Superior temporal gyrus (tissue), 1 donor: ENCODE results near the gene SH3BGR.
A peak's percentile ranks its signal among the peaks of the same experiment; 100 is the strongest.
"Not testable (repeated sequence)": the region's sequence is repeated elsewhere in the genome, so short reads cannot be mapped to it uniquely, and the experiment has no call there.

Experiments used
- DNase-seq: peaks from one replicate; pipeline ENCODE4 v3.0.0-alpha.2; 2016; ENCODE audit errors: extremely low spot score

The SH3BGR gene

GRCh38 chr21:39515684-39516472 lies 64.1 kb downstream of the SH3BGR start:
- DNase-seq, result no peak

GRCh38 chr21:39518055-39518846 lies 66.5 kb downstream of the SH3BGR start:
- peak; percentile 89 for DNase-seq

GRCh38 chr21:39518847-39519210 lies 67.1 kb downstream of the SH3BGR start:
- no peak for DNase-seq

- no peak for DNase-seq
Observed at GRCh38 chr21:39519835-39520234, 68.1 kb downstream of the SH3BGR start.

GRCh38 chr21:39523399-39523798 lies 71.6 kb downstream of the SH3BGR start:
- no peak for DNase-seq

GRCh38 chr21:39523915-39524314 lies 72.1 kb downstream of the SH3BGR start:
- DNase-seq, result no peak

GRCh38 chr21:39525129-39525528 lies 73.4 kb downstream of the SH3BGR start:
- DNase-seq, result no peak

GRCh38 chr21:39525601-39526000 lies 73.8 kb downstream of the SH3BGR start:
- DNase-seq, result no peak

- no peak for DNase-seq
Observed at GRCh38 chr21:39527067-39527595, 75.4 kb downstream of the SH3BGR start.

GRCh38 chr21:39527664-39528381 lies 76.1 kb downstream of the SH3BGR start:
- no peak for DNase-seq

GRCh38 chr21:39529026-39529425 lies 77.3 kb downstream of the SH3BGR start:
- no peak for DNase-seq

GRCh38 chr21:39531064-39531463 lies 79.3 kb downstream of the SH3BGR start:
- DNase-seq, result no peak

- DNase-seq, result no peak
Observed at GRCh38 chr21:39531840-39532239, 80.1 kb downstream of the SH3BGR start.

- DNase-seq, result no peak
Observed at GRCh38 chr21:39533545-39534380, 82.0 kb downstream of the SH3BGR start.

GRCh38 chr21:39535646-39536437 lies 84.1 kb downstream of the SH3BGR start:
- no peak for DNase-seq

- no peak for DNase-seq
Observed at GRCh38 chr21:39536835-39537234, 85.1 kb downstream of the SH3BGR start.

- DNase-seq, result no peak
Observed at GRCh38 chr21:39537571-39537970, 85.8 kb downstream of the SH3BGR start.

- no peak for DNase-seq
Observed at GRCh38 chr21:39538453-39539042, 86.8 kb downstream of the SH3BGR start.

- not testable (repeated sequence) for DNase-seq
Observed at GRCh38 chr21:39540367-39540766, 88.6 kb downstream of the SH3BGR start.

- no peak for DNase-seq
Observed at GRCh38 chr21:39542736-39543135, 91.0 kb downstream of the SH3BGR start.
